HG03103 (cell line): ENCODE measurements around the gene CCDC160.
"Not testable (repeated sequence)": the region's sequence is repeated elsewhere in the genome, so short reads cannot be mapped to it uniquely, and the experiment has no call there.

Experiments
- ATAC-seq: cut with Tn5 transposase; IDR thresholded peaks from one replicate; pipeline ENCODE4 v1.9.1; 2021; ENCODE audit warnings: low read depth; ENCODE audit not compliant: unreplicated experiment

CCDC160 gene

GRCh38 chrX:134236626-134237614, at the start of gene CCDC160:
TSS of gene CCDC160 (plus strand) at chrX:134237182. CDS start at chrX:134244801, 7,619 bp downstream.
- no peak for ATAC-seq

DNA sequence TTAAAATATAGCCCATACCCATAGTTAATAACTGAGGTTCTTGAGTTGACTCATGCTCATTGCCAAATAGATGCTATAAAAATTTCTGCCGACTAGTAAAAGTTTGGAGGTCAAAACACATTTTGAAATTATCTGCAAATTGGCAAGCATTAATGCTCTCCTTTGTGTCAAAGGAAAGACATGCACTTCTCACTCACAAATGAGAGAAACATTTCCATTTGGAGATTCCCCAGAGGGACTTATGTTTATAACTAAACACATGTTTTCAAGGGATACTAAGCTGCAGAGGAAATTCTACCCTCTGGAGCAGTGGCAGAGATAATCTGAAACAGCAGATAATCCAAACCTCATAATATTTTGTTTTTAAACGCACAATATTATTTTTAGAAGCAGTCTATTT, 45.7 kb upstream of the CCDC160 start:
- ATAC-seq, result no peak

GRCh38 chrX:134194915-134195314, 42.1 kb upstream of the CCDC160 start:
- ATAC-seq, result no peak

- no peak for ATAC-seq
Measured at GRCh38 chrX:134202561-134202960, 34.4 kb upstream of the CCDC160 start.

DNA sequence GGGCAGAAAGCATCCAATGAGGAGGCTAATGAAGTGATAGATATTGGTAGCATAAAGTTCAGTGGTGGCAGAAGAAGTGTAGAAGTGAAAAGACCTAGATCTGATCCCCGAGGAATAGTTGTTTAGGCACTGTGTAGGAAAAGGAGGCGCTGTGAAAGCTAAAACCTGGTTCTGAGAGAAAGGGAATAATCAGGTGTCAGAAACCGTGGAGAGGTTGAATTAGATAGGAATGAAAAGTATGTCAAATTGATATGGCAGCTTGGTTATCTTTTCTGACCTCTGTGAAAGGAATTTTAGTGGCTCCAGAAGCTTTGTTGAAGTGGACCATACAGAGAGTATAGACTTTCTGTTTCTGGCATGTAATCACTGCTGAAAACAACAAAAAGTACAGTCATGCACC, 30.8 kb upstream of the CCDC160 start:
- ATAC-seq, result no peak

- ATAC-seq, result no peak
Measured at GRCh38 chrX:134210465-134210864, 26.5 kb upstream of the CCDC160 start.

GRCh38 chrX:134235236-134235635, 1.7 kb upstream of the CCDC160 start:
- ATAC-seq, result no peak

GRCh38 chrX:134238144-134238543, 1.2 kb downstream of the CCDC160 start:
- ATAC-seq, result not testable (repeated sequence)

DNA sequence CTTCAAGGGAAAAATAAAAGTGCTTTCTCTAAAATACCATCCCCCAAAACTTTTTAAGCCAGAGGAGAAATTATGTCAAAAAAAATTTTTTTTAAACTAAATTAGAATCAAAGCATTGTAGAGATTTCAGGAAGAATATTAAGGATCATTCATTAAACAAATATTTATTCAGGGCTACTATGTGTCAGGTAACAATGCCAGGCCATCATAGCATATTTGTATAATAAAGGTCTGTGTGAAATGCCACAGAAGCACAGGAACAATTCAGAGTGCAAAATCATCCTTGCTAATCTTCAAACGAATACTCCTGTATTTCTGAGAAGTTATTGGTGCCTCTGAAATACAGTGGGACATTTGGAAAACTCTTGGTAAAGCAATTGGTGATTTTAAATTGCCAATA, 2.0 kb downstream of the CCDC160 start:
- no peak for ATAC-seq

DNA sequence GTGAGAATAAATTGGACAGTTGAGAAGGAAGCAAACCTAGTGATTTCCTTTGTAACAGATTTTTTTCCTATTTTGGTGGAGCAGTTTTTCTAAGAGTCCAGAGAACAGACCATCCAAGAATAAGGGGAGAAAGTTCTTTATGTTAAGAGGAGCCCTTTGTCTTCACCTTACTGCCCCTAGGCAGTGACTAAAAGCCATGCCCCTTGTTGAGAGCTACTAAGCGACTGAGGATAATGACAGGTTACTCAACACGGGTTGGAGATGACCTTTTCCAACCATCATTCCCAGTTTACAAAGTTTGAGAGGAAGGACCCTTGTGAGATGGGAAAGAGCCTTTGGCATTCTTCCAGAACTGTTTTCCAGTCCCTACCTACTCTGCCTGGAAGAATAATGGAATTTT, 3.2 kb downstream of the CCDC160 start:
- no peak for ATAC-seq

- ATAC-seq, result no peak
Measured at GRCh38 chrX:134241960-134242619, 5.1 kb downstream of the CCDC160 start.

DNA sequence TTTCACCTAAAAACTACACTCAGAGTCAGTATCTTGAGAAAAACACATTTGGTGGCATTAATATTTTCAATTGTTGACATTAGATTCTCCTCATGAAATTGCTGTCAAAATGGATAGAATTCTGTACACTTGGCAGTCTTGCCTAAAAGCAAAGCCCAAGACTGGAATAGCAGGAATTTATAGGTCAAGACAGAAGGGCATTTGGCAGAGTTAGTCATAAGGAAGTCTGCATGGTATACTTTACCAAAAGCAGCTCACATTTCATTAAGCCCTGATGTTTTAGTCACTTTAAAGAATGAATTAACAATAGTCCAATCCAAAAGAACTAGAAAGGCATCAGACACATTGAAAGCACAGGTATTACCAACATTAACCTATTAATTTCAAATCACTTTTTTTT, 7.1 kb downstream of the CCDC160 start:
- no peak for ATAC-seq

GRCh38 chrX:134246282-134246681, 9.3 kb downstream of the CCDC160 start:
- ATAC-seq, result no peak

DNA sequence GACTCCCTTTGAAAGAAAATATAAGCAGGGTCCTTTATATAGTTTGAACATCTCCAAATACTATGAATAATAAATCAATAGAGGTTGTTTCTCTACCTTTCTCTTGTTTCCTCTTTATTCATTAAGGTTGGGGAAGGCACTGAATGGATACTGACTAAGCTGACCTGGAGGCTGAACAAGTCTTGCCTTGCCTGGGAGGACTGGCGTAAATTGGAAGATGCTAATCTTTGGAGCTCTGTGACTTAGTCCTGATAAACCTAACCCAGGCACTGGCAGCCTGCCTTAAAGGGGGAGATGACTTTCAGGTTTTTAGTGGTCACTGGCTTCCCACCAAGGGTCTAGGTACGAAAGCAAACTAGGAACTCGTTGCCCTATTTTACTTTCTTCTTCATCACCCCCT, 10.5 kb downstream of the CCDC160 start:
- ATAC-seq, result no peak

DNA sequence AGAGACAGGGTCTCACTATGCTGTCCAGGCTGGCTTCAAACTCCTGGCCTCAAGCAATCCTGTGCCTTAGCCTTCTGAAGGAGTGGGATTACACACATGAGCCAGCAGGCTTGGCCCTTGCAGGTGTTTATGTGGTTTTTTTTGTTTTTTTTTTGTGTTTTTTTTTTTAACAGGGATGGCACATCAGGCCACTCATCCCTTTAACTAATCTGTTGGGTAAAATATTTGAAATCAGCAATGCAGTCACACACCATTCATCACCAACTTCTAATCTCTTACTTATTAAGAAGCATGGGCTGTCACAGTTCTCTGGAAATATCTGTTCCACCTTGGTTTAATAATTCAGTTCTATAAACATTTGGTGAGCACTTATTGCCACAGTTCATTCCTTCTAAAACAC, 12.3 kb downstream of the CCDC160 start:
- ATAC-seq, result no peak

DNA sequence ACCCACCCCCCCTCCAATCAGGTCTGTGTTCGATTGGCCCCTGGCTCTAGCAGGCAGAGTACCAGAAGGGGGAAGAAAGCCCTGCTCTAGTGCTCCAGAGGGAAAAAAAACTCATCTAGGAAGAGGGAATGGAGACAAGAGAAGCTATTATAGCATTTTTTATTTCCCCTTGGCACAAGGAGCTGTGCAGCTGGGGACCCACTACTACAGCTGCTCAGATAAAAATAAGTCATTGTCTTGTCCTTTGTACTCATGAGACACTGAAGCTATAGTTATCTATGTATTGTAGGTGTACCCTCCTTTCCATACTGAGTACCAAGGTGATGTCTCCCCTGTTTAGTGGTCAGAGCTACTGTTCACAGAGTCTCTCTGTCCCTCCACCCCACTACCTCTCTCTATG, 14.3 kb downstream of the CCDC160 start:
- ATAC-seq, result no peak

GRCh38 chrX:134254511-134254910, 17.5 kb downstream of the CCDC160 start:
- no peak for ATAC-seq

DNA sequence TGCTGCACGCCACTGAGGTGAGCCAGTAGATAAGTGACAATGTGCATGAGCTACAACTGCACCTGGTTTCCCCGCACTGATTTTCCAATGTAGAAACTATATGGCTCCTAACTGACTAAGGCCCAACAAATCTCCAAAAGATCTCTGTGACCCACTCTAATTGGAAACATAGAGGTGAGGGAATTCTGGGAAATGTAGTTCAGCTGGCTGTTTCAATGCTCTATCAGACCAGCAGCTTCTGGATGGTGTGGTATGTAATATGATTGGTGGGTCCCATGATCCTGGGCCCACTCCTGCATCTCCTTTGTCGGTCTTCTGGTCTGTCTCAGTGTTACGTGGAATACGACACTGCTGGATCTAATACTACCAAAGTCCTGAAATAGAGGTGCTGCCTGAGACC, 18.6 kb downstream of the CCDC160 start:
- ATAC-seq, result no peak

DNA sequence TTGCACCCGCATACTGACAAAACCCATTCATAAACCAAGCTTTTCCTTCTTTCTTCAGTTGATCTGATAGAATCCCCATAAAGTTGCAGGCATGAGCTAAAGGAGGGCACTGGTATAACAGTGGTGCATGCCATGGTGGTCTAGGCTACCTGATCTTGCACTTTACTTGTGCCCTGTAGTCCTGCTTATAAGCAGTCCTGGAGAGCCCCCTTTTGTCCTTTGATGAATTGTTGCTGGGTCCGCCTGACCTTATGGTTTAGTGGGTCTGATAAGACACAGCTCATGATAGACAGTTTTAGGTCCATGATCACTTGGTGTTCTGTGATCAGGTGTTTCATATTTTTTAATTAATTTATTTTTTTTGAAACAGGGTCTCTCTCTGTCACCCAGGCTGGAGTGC, 19.7 kb downstream of the CCDC160 start:
- ATAC-seq, result no peak

- ATAC-seq, result no peak
Measured at GRCh38 chrX:134258202-134258601, 21.2 kb downstream of the CCDC160 start.

- not testable (repeated sequence) for ATAC-seq
Measured at GRCh38 chrX:134285934-134286333, 49.0 kb downstream of the CCDC160 start.

- ATAC-seq, result no peak
Measured at GRCh38 chrX:134287346-134287745, 50.4 kb downstream of the CCDC160 start.
